Left lung (tissue), 10 donors: ENCODE results near the gene WDR36. TPM values are rescaled to one million over a fixed set of nuclear protein-coding genes. Genes with fewer than 3 reads are reported as not detected.
"Not testable (repeated sequence)": the region's sequence is repeated elsewhere in the genome, so short reads cannot be mapped to it uniquely, and the experiment has no call there.

Experiments
- ATAC-seq: fragments of 200-7000 bp; cut with Tn5 transposase; one replicate; pipeline ENCODE4 v1.9.1; 2020; ENCODE audit warnings: moderate library complexity
- DNase-seq, 4 donors: peaks; one replicate each; pipeline ENCODE4 v3.0.0-alpha.2; 2013 to 2020
- H3K27ac ChIP-seq, 2 donors: fragments of 200-600 bp; sonication (generic) in 1 of 2; one replicate each; pipeline versions ENCODE4 v1.5.0 to v1.8.0; 2020 to 2021
- H3K27me3 ChIP-seq, 2 donors: fragments of 200-600 bp; sonication (generic) in 1 of 2; one replicate each; pipeline versions ENCODE4 v1.5.0 to v1.8.0; 2020 to 2021
- H3K36me3 ChIP-seq, 2 donors: fragments of 200-600 bp; sonication (generic) in 1 of 2; one replicate each; pipeline versions ENCODE4 v1.5.0 to v1.8.0; 2020 to 2021
- H3K4me1 ChIP-seq, 2 donors: fragments of 200-600 bp; one replicate each; pipeline ENCODE4 v1.8.0; 2021
- H3K4me3 ChIP-seq, 2 donors: fragments of 200-600 bp; sonication (generic) in 1 of 2; one replicate each; pipeline versions ENCODE4 v1.5.0 to v1.8.0; 2020 to 2021; ENCODE audit warnings: mild to moderate bottlenecking in 1 of 2
- H3K9me3 ChIP-seq, 2 donors: fragments of 200-600 bp; sonication (generic) in 1 of 2; one replicate each; pipeline versions ENCODE4 v1.5.0 to v1.8.0; 2020 to 2021
- intact Hi-C, 2 donors: fragments of 100-400 bp; cut with DNase I; formaldehyde crosslinking; loops; one replicate each; pipeline versions ENCODE4 v1.11.2 to v1.14.2; 2022
- polyA plus RNA-seq, 6 donors: library from polyadenylated mRNA; unstranded; fragments of 120-200 nt; gene quantifications; one replicate each; pipeline ENCODE4 v1.2.1, GENCODE V29; 2013; ENCODE audit not compliant: insufficient read length in 6 of 6
- total RNA-seq, 2 donors: library from RNA; stranded (reverse); fragmentation: NEBNext Ultra II Directional; extraction: Animal tissue kit (Norgen Biotek cat#: 25700); gene quantifications; one replicate each; pipeline ENCODE4 v1.2.1, GENCODE V29; 2021
- TF ChIP-seq, protein P1 (sequence below), 2 donors: fragments of 200-600 bp; sonication (generic) in 1 of 2; IDR thresholded peaks; one replicate each; pipeline versions ENCODE4 v1.5.0 to v1.8.0; 2021; ENCODE audit warnings: antibody characterized with exemption in 2 of 2
- donor health status: DM: no; HTN: yes; CAD: no.
- donor health status: DM: no; HTN: no; CAD: no.

WDR36 gene
- total and polyA plus RNA-seq, 8 donors: 23.1 to 37.9 (median 33.2) TPM

DNA sequence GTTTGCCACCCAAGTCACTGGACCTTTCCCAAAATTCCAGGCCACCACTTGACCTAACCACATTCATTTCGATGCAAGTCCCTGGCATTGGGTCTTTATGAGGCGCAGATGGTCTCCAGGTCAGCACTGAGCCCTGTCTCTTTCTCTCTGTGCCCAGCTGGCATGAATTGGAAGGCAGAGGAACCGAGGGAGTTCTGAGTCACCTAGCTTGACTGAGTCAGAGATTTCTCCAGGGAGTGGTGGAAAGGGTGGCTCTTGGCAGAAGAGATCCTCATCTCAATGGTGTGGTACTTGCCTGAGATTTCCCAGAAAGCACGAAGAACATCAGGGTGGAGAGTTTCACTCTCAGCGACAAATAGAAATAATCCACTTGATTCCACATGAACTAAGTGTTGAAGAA lies 43.8 kb downstream of the WDR36 start:
- Histone ChIP-seq H3K9me3 (no peaks in the 10 kb centered on the region), H3K4me1 (no peaks in the 10 kb centered on the region), H3K4me3 (no peak overlapping the region), H3K36me3 (no peaks in the 10 kb centered on the region), H3K27ac (no peak overlapping the region), H3K27me3 (no peaks in the 10 kb centered on the region)
- ATAC-seq (peak; percentile 13), DNase-seq (no peak)
- intact Hi-C loops: no loop called here
- TF ChIP-seq, protein P1, sequence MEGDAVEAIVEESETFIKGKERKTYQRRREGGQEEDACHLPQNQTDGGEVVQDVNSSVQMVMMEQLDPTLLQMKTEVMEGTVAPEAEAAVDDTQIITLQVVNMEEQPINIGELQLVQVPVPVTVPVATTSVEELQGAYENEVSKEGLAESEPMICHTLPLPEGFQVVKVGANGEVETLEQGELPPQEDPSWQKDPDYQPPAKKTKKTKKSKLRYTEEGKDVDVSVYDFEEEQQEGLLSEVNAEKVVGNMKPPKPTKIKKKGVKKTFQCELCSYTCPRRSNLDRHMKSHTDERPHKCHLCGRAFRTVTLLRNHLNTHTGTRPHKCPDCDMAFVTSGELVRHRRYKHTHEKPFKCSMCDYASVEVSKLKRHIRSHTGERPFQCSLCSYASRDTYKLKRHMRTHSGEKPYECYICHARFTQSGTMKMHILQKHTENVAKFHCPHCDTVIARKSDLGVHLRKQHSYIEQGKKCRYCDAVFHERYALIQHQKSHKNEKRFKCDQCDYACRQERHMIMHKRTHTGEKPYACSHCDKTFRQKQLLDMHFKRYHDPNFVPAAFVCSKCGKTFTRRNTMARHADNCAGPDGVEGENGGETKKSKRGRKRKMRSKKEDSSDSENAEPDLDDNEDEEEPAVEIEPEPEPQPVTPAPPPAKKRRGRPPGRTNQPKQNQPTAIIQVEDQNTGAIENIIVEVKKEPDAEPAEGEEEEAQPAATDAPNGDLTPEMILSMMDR (IDR thresholded peaks at IDR 0.05): no peak

DNA sequence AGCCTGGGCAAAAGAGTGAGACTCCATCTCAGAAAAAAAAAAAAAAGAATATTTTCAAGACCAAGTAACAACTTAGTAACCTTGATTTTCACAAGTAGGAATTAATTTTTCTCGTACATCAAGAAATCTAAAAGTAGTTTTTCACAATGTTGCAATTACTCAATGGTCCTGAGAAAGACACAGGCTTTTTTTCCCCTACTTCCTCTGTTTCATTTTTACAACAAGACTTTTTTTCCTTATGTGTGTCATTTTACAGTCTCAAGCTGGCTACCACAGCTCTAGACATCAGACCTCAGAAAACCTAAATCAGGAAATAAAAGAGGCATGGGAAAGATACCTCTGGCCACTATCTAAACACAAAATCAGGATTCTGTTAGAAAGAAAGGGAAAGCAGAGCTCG lies 45.9 kb downstream of the WDR36 start:
- ATAC-seq (no peak), DNase-seq (no peak)
- Histone ChIP-seq H3K36me3 (no peaks in the 10 kb centered on the region), H3K27ac (no peak overlapping the region), H3K4me1 (no peaks in the 10 kb centered on the region), H3K9me3 (no peaks in the 10 kb centered on the region), H3K4me3 (no peak overlapping the region), H3K27me3 (no peaks in the 10 kb centered on the region)
- intact Hi-C loops: no loop called here
- TF ChIP-seq, protein P1 (IDR thresholded peaks at IDR 0.05): no peak

DNA sequence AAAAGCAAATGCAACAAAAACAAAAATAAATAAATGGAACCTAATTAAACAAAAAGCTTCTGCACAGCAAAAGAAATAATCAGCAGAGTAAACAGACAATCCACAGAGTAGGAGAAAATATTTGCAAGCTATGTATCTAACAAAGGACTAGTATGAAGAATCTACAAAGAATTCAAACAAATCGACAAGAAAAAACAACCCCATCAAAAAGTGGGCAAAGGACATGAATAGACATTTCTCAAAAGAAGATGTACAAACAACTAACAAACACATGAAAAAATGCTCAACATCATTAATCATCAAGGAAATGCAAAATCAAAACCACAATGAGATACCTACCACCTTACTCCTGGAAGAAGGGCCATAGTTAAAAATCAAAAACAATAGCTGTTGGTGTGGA lies 49.3 kb downstream of the WDR36 start:
- H3K27me3 ChIP-seq, H3K4me1 ChIP-seq, H3K9me3 ChIP-seq, H3K4me3 ChIP-seq, H3K27ac ChIP-seq, H3K36me3 ChIP-seq, DNase-seq, ATAC-seq, intact Hi-C loops: not testable (repeated sequence)

DNA sequence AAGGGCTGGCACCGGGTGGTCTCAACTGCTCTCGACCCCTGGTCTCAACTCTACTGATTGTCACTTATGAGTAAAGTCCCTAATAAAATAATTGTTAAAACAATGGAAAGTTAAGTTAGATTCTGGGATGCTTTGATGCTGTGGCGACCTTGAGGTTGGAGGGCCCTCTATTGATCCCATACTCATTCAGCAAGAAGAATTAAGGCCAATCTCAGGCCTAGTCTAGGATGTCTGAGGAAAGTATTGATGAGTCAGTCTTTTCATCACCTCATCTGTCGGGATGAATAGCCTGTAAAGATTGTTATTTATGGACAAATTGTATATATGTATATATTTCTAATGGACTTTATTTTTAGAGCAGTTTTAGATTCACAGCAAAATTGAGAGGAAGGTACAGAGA lies 50.8 kb downstream of the WDR36 start:
- intact Hi-C loops: no loop called here
- H3K36me3 ChIP-seq: no peaks in the 10 kb centered on the region
- H3K27ac ChIP-seq: no peak overlapping the region
- ATAC-seq: no peak
- H3K4me3 ChIP-seq: no peak overlapping the region
- H3K4me1 ChIP-seq: no peaks in the 10 kb centered on the region
- H3K9me3 ChIP-seq: no peaks in the 10 kb centered on the region
- H3K27me3 ChIP-seq: no peaks in the 10 kb centered on the region
- TF ChIP-seq, protein P1 (IDR thresholded peaks at IDR 0.05): no peak
- DNase-seq: peak in 1 of 4 donors; percentile 9

DNA sequence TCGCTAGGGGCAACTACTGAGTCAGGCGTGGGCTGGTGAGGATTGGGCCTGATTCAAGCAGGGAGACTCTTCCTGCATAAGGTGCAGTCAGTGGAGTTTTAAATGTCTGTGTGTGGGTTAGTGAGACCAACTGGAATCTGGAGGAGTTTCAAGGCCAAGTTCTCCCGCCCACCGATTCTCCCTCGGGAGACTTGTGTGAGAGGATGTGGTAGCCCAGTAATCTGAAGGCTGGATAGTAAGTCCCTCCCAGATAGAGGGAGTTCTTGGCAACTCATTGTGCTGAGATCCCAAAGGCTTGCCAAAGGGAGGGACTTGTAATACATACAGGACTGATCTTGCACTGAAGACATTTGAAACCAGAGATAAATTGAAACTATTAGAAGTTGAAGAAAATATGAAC lies 51.8 kb downstream of the WDR36 start:
- Histone ChIP-seq H3K27me3 (no peaks in the 10 kb centered on the region), H3K9me3 (no peaks in the 10 kb centered on the region), H3K27ac (no peak overlapping the region), H3K36me3 (no peaks in the 10 kb centered on the region), H3K4me1 (no peaks in the 10 kb centered on the region), H3K4me3 (no peak overlapping the region)
- DNase-seq (peak in 2 of 4 donors; percentile 3 to 34), ATAC-seq (peak; percentile 58)
- intact Hi-C loops: no loop called here
- TF ChIP-seq, protein P1 (IDR thresholded peaks at IDR 0.05): no peak

DNA sequence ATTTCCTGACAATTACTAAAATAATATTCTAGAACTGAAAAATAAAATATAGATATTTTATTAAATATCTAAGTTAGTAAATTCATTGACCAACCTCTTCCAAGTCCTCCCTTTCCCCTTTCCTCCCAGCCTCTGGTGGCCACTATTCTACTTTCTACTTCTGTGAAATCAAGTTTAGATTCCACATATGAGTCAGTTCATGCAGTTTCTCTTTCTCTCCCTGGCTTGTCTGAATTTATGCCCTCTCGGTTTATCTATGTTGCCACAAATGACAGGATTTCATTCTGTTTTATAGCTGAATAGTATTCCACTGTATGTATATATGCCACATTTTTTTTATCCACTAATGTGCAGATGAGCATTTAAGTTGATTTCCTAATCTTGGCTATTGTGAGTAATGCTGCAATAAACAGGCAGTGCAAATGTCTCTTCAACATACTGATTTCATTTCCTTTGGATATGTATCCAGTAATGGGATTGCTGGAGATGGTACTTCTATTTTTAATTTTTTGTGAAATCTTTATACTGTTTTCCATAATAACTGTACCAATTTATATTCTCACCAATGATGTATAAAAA lies 52.3 kb downstream of the WDR36 start:
- no peaks in the 10 kb centered on the region for H3K9me3 ChIP-seq
- TF ChIP-seq, protein P1 (IDR thresholded peaks at IDR 0.05): no peak
- DNase-seq (no peak), ATAC-seq (no peak)
- H3K36me3 ChIP-seq: no peaks in the 10 kb centered on the region
- intact Hi-C loops: no loop called here
- no peak overlapping the region for H3K27ac ChIP-seq
- H3K27me3 ChIP-seq: no peaks in the 10 kb centered on the region
- no peak overlapping the region for H3K4me3 ChIP-seq
- H3K4me1 ChIP-seq: no peaks in the 10 kb centered on the region
